MM.1S (cell line): ENCODE data around the gene FBXL13.

ENCODE experiments used
- DNase-seq: peaks from one replicate; pipeline ENCODE4 v3.0.0-alpha.2; 2015
- H2AFZ ChIP-seq: fragments of 300-600 bp; sonication (generic); 2 replicates; pipeline ENCODE4 v1.6.0; 2016; ENCODE audit warnings: antibody characterized with exemption, low read length
- H3F3A ChIP-seq: fragments of 300-600 bp; sonication (generic); 2 replicates; pipeline ENCODE4 v1.6.1; 2016; ENCODE audit warnings: mild to moderate bottlenecking, antibody characterized with exemption, low read length, moderate library complexity, mixed read lengths; ENCODE audit not compliant: insufficient read depth
- H3K27ac ChIP-seq: fragments of 300-600 bp; sonication (generic); 2 replicates; pipeline ENCODE4 v1.5.1; 2016; ENCODE audit warnings: mild to moderate bottlenecking, low read length
- H3K27me3 ChIP-seq: fragments of 300-600 bp; sonication (generic); replicated peaks from 2 replicates; pipeline ENCODE4 v1.6.0; 2016; ENCODE audit warnings: low read length; ENCODE audit not compliant: insufficient read depth
- H3K36me3 ChIP-seq: fragments of 300-600 bp; sonication (generic); replicated peaks from 2 replicates; pipeline ENCODE4 v1.6.1; 2016; ENCODE audit warnings: mild to moderate bottlenecking, low read length, mixed read lengths; ENCODE audit not compliant: insufficient read depth
- H3K4me1 ChIP-seq: fragments of 300-600 bp; sonication (generic); 2 replicates; pipeline ENCODE4 v1.6.1; 2016; ENCODE audit warnings: low read length, mixed read lengths
- H3K4me2 ChIP-seq: fragments of 300-600 bp; sonication (generic); 2 replicates; pipeline ENCODE4 v1.6.0; 2016; ENCODE audit warnings: low read depth, low read length
- H3K4me3 ChIP-seq: fragments of 300-600 bp; sonication (generic); 2 replicates; pipeline ENCODE4 v1.5.1; 2016; ENCODE audit warnings: low read length, mixed read lengths
- H3K79me2 ChIP-seq: fragments of 300-600 bp; sonication (generic); 2 replicates; pipeline ENCODE4 v1.6.1; 2016; ENCODE audit warnings: mixed run types, low read length, mixed read lengths
- H3K9ac ChIP-seq: fragments of 300-600 bp; sonication (generic); 2 replicates; pipeline ENCODE4 v1.6.1; 2016; ENCODE audit warnings: low read length, mixed read lengths
- H3K9me2 ChIP-seq: fragments of 300-600 bp; sonication (generic); replicated peaks from 2 replicates; pipeline ENCODE4 v1.6.1; 2016; ENCODE audit warnings: mild to moderate bottlenecking, low read length, mixed read lengths; ENCODE audit not compliant: insufficient read depth
- H3K9me3 ChIP-seq: fragments of 300-600 bp; sonication (generic); replicated peaks from 2 replicates; pipeline ENCODE4 v1.6.1; 2016; ENCODE audit warnings: mild to moderate bottlenecking, low read length, mixed read lengths; ENCODE audit not compliant: insufficient read depth
- H4K20me1 ChIP-seq: fragments of 300-600 bp; sonication (generic); 2 replicates; pipeline ENCODE4 v1.6.1; 2016; ENCODE audit warnings: mild to moderate bottlenecking, low read length, moderate library complexity, mixed read lengths; ENCODE audit not compliant: insufficient read depth
- EZH2 ChIP-seq: fragments of 300-600 bp; sonication (generic); optimal IDR thresholded peaks from 2 replicates; pipeline ENCODE3; 2017; ENCODE audit warnings: low read depth, mild to moderate bottlenecking, antibody characterized with exemption, low read length, mixed read lengths
- EZH2phosphoT487 ChIP-seq: fragments of 300-600 bp; sonication (generic); IDR thresholded peaks from 2 replicates; pipeline ENCODE4 v1.6.1; 2018; ENCODE audit warnings: antibody characterized with exemption, low read length
- TF ChIP-seq, protein P1 (sequence below): fragments of 300-600 bp; sonication (generic); IDR thresholded peaks from 2 replicates; pipeline ENCODE4 v1.5.1; 2016; ENCODE audit warnings: antibody characterized with exemption, low read length, mixed read lengths

Gene FBXL13

GRCh38 chr7:102934239-102934638, 140.4 kb downstream of the FBXL13 start:
- Histone ChIP-seq H3K79me2 (no peaks in the 10 kb centered on the region), H3K27me3 (no peaks in the 10 kb centered on the region), H3K27ac (no peak overlapping the region), H2AFZ (no peak overlapping the region), H3K9ac (no peak overlapping the region), H3K9me2 (no peaks in the 10 kb centered on the region), H4K20me1 (no peaks in the 10 kb centered on the region), H3K9me3 (no peaks in the 10 kb centered on the region), H3K4me1 (no peaks in the 10 kb centered on the region), H3F3A (no peaks in the 10 kb centered on the region), H3K4me3 (no peak overlapping the region), H3K36me3 (no peaks in the 10 kb centered on the region), H3K4me2 (no peak overlapping the region)
- DNase-seq, result no peak
- TF ChIP-seq EZH2phosphoT487, result no peak
- no peak for TF ChIP-seq EZH2
- TF ChIP-seq, protein P1, sequence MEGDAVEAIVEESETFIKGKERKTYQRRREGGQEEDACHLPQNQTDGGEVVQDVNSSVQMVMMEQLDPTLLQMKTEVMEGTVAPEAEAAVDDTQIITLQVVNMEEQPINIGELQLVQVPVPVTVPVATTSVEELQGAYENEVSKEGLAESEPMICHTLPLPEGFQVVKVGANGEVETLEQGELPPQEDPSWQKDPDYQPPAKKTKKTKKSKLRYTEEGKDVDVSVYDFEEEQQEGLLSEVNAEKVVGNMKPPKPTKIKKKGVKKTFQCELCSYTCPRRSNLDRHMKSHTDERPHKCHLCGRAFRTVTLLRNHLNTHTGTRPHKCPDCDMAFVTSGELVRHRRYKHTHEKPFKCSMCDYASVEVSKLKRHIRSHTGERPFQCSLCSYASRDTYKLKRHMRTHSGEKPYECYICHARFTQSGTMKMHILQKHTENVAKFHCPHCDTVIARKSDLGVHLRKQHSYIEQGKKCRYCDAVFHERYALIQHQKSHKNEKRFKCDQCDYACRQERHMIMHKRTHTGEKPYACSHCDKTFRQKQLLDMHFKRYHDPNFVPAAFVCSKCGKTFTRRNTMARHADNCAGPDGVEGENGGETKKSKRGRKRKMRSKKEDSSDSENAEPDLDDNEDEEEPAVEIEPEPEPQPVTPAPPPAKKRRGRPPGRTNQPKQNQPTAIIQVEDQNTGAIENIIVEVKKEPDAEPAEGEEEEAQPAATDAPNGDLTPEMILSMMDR, result no peak

GRCh38 chr7:102933763-102934162, 140.8 kb downstream of the FBXL13 start:
- H3K79me2 ChIP-seq, result no peaks in the 10 kb centered on the region
- H2AFZ ChIP-seq, result no peak overlapping the region
- TF ChIP-seq EZH2phosphoT487 (no peak), EZH2 (no peak)
- TF ChIP-seq, protein P1, result no peak
- DNase-seq, result no peak
- H3K36me3 ChIP-seq, result no peaks in the 10 kb centered on the region
- no peak overlapping the region for H3K4me3 ChIP-seq
- H3K4me1 ChIP-seq, result no peaks in the 10 kb centered on the region
- no peak overlapping the region for H3K4me2 ChIP-seq
- no peaks in the 10 kb centered on the region for H3K27me3 ChIP-seq
- no peaks in the 10 kb centered on the region for H3K9me3 ChIP-seq
- H3F3A ChIP-seq, result no peaks in the 10 kb centered on the region
- no peaks in the 10 kb centered on the region for H3K9me2 ChIP-seq
- no peaks in the 10 kb centered on the region for H4K20me1 ChIP-seq
- no peak overlapping the region for H3K9ac ChIP-seq
- H3K27ac ChIP-seq, result no peak overlapping the region

- Histone ChIP-seq H3K27ac (no peak overlapping the region), H3K9ac (no peak overlapping the region), H4K20me1 (no peaks in the 10 kb centered on the region), H3K27me3 (no peaks in the 10 kb centered on the region), H3K9me2 (no peaks in the 10 kb centered on the region), H2AFZ (no peak overlapping the region), H3K79me2 (no peaks in the 10 kb centered on the region), H3K4me2 (no peak overlapping the region), H3K4me1 (no peaks in the 10 kb centered on the region), H3K9me3 (no peaks in the 10 kb centered on the region), H3K36me3 (no peaks in the 10 kb centered on the region), H3F3A (no peaks in the 10 kb centered on the region), H3K4me3 (no peak overlapping the region)
- DNase-seq, result no peak
- TF ChIP-seq EZH2phosphoT487 (no peak), EZH2 (no peak)
- TF ChIP-seq, protein P1, result no peak
Measured at GRCh38 chr7:102931757-102932156, 142.8 kb downstream of the FBXL13 start.
